ENCODE measurements around the gene SCUBE2.

Gene SCUBE2

DNA sequence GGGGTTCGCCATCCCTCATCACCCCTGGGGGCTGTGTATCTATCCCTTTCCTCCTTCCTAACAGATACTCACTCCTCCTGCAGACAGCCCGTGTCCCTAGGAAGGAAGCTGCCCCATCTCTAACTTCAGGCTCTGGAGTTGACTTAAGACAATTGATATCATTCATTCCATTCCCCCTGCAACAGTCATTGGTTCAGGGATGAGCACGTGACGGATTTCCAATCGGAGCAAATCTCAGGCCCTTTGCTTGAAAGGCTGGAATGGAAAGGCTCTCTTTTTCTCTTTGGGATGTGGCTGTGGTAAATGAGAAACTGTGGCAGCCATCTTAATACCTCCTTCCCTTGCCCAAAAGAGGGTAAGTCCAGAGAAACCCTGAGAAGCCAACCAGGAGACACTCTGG lies 5.0 kb upstream of the SCUBE2 start:
- no peak overlapping the region for H3K27ac ChIP-seq
- no peak overlapping the region for H3K4me3 ChIP-seq
- no peak for DNase-seq (ENCODE audit: low read depth, low spot score)
- no peak overlapping the region for H3K9ac ChIP-seq (ENCODE audit: insufficient read length)
- H3K36me3 ChIP-seq (ENCODE audit: insufficient read depth, low read length), result no peaks in the 10 kb centered on the region
- TF ChIP-seq POLR2AphosphoS5 (IDR thresholded peaks at IDR 0.05; ENCODE audit: borderline replicate concordance, low read depth, low read length) (no peak), FOXP2 (optimal IDR thresholded peaks at IDR 0.05; ENCODE audit: control extremely low read depth, extremely low read length, insufficient read depth) (no peak), EZH2 (IDR thresholded peaks at IDR 0.05) (no peak)
- no peaks in the 10 kb centered on the region for H3K9me3 ChIP-seq (ENCODE audit: low read depth, low read length)

DNA sequence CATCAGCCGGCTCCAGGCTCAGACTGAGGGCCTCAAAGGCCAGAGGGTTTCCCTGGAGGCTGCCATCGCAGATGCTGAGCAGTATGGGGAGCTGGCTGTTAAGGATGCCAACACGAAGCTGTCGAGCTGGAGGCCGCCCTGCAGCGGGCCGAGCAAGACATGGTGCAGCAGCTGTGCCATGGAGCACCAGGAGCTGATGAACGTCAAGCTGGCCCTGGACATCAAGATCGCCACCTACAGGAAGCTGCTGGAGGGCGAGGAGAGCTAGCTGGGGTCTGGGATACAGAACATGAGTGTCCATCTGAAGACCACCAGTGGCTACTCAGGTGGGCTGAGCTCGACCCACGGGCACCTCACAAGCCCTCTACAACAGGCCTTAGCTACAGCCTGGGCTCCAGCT lies 4.0 kb upstream of the SCUBE2 start:
- DNase-seq (ENCODE audit: low read depth, low spot score), result no peak
- Histone ChIP-seq H3K36me3 (ENCODE audit: insufficient read depth, low read length) (no peaks in the 10 kb centered on the region), H3K9me3 (ENCODE audit: low read depth, low read length) (no peaks in the 10 kb centered on the region), H3K27ac (no peak overlapping the region), H3K4me3 (no peak overlapping the region), H3K9ac (ENCODE audit: insufficient read length) (no peak overlapping the region)
- no peak for TF ChIP-seq FOXP2 (optimal IDR thresholded peaks at IDR 0.05; ENCODE audit: control extremely low read depth, extremely low read length, insufficient read depth)
- TF ChIP-seq EZH2 (IDR thresholded peaks at IDR 0.05), result no peak
- no peak for TF ChIP-seq POLR2AphosphoS5 (IDR thresholded peaks at IDR 0.05; ENCODE audit: borderline replicate concordance, low read depth, low read length)

- no peak overlapping the region for H3K27ac ChIP-seq
Observed at GRCh38 chr11:9094420-9094819, 3.0 kb upstream of the SCUBE2 start.

GRCh38 chr11:9092853-9093778 lies 1.7 kb upstream of the SCUBE2 start:
- Histone ChIP-seq H3K27ac (no peak overlapping the region), H3K4me3 (no peak overlapping the region), H3K9me3 (ENCODE audit: low read depth, low read length) (no peaks in the 10 kb centered on the region), H3K9ac (ENCODE audit: insufficient read length) (no peak overlapping the region), H3K36me3 (ENCODE audit: insufficient read depth, low read length) (no peaks in the 10 kb centered on the region)
- no peak for TF ChIP-seq FOXP2 (optimal IDR thresholded peaks at IDR 0.05; ENCODE audit: control extremely low read depth, extremely low read length, insufficient read depth)
- TF ChIP-seq EZH2 (IDR thresholded peaks at IDR 0.05), result no peak
- no peak for TF ChIP-seq POLR2AphosphoS5 (IDR thresholded peaks at IDR 0.05; ENCODE audit: borderline replicate concordance, low read depth, low read length)
- no peak for DNase-seq (ENCODE audit: low read depth, low spot score)

More at GRCh38 chr11:9094420-9094819, 3.0 kb upstream of the SCUBE2 start:
- DNase-seq (ENCODE audit: low read depth, low spot score), result no peak
- Histone ChIP-seq H3K9ac (ENCODE audit: insufficient read length) (no peak overlapping the region), H3K9me3 (ENCODE audit: low read depth, low read length) (no peaks in the 10 kb centered on the region), H3K36me3 (ENCODE audit: insufficient read depth, low read length) (no peaks in the 10 kb centered on the region), H3K4me3 (no peak overlapping the region)
- TF ChIP-seq POLR2AphosphoS5 (IDR thresholded peaks at IDR 0.05; ENCODE audit: borderline replicate concordance, low read depth, low read length) (no peak), EZH2 (IDR thresholded peaks at IDR 0.05) (no peak), FOXP2 (optimal IDR thresholded peaks at IDR 0.05; ENCODE audit: control extremely low read depth, extremely low read length, insufficient read depth) (no peak)

DNA sequence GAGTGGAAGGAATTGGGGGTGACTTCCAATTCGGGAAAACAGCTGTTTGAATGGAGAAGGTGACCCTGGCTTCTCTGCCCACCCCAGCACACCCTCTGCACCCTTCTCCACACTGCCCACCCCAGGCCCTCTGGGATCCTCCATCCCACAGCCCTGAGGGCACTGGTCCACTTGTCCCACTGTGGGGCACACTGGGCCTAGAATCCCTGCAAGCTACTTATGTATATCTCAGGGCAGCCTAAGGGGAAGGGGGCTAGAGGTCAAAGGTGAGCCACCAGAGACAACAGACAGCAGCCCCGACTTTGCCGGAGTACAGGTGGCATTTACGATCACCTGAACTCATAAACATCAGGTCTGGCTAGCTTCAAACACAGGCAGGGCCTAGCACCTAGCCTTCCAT lies 673 bp upstream of the SCUBE2 start:
- Histone ChIP-seq H3K4me3 (no peak overlapping the region), H3K9ac (ENCODE audit: insufficient read length) (no peak overlapping the region), H3K27ac (no peak overlapping the region), H3K9me3 (ENCODE audit: low read depth, low read length) (no peaks in the 10 kb centered on the region), H3K36me3 (ENCODE audit: insufficient read depth, low read length) (no peaks in the 10 kb centered on the region)
- no peak for DNase-seq (ENCODE audit: low read depth, low spot score)
- TF ChIP-seq FOXP2 (optimal IDR thresholded peaks at IDR 0.05; ENCODE audit: control extremely low read depth, extremely low read length, insufficient read depth) (no peak), POLR2AphosphoS5 (IDR thresholded peaks at IDR 0.05; ENCODE audit: borderline replicate concordance, low read depth, low read length) (no peak), EZH2 (IDR thresholded peaks at IDR 0.05) (no peak)

DNA sequence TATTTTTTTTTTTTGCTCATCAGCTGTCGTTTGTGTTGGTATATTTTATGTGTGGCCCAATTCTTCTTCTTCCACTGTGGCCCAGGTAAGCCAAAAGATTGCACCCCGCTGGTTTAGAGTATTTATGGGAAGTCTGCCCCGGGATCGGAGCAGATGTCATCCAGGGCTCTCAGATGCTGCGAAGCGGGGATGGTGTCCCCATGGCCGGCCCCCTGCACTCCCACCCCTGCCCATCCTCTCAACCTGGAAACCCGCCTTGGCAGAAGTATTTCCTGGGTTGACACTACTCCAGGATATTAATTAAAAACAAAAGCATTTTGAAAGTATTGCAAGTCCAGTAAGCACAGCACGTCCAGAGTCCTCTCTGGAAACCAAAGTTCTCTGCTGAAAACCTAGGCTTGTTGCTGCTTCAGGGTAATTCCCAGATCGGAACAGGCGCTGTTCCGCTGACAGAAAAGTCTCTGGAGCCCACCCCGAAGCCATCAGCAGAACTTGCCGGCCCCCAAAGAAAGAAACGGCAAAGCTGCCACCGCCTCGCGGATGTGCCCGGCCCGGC lies 833 bp downstream of the SCUBE2 start:
- no peak overlapping the region for H3K27ac ChIP-seq
- H3K9ac ChIP-seq (ENCODE audit: insufficient read length), result no peak overlapping the region
- H3K9me3 ChIP-seq (ENCODE audit: low read depth, low read length), result no peaks in the 10 kb centered on the region
- DNase-seq (ENCODE audit: low read depth, low spot score), result no peak
- H3K36me3 ChIP-seq (ENCODE audit: insufficient read depth, low read length), result no peaks in the 10 kb centered on the region
- no peak for TF ChIP-seq FOXP2 (optimal IDR thresholded peaks at IDR 0.05; ENCODE audit: control extremely low read depth, extremely low read length, insufficient read depth)
- H3K4me3 ChIP-seq, result no peak overlapping the region

DNA sequence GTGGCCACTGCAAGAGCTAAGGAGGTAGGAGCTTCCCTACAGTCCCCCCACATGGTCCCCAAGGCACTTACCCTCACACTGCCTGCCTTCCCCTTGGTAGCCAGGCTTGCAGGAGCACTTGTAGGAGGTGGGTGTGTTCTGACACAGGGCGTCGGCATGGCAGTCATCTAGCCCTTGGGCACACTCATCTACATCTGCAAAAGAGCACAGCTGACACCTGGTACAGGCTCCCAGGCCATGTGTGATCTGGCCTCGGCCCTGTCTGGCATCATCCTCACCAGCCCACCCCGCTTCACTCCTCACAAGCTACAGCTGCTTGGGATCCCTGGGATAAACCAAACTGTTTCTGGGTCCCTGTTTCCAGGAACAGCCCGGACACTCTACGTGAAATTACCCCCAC lies 1.8 kb downstream of the SCUBE2 start:
- DNase-seq (ENCODE audit: low read depth, low spot score), result no peak
- H3K4me3 ChIP-seq, result no peak overlapping the region
- no peaks in the 10 kb centered on the region for H3K9me3 ChIP-seq (ENCODE audit: low read depth, low read length)
- TF ChIP-seq POLR2AphosphoS5 (IDR thresholded peaks at IDR 0.05; ENCODE audit: borderline replicate concordance, low read depth, low read length), result no peak
- TF ChIP-seq EZH2 (IDR thresholded peaks at IDR 0.05), result no peak
- TF ChIP-seq FOXP2 (optimal IDR thresholded peaks at IDR 0.05; ENCODE audit: control extremely low read depth, extremely low read length, insufficient read depth), result no peak
- no peak overlapping the region for H3K9ac ChIP-seq (ENCODE audit: insufficient read length)
- no peak overlapping the region for H3K27ac ChIP-seq
- no peaks in the 10 kb centered on the region for H3K36me3 ChIP-seq (ENCODE audit: insufficient read depth, low read length)

GRCh38 chr11:9089061-9089460 lies 2.3 kb downstream of the SCUBE2 start:
- TF ChIP-seq EZH2 (IDR thresholded peaks at IDR 0.05), result no peak
- no peaks in the 10 kb centered on the region for H3K36me3 ChIP-seq (ENCODE audit: insufficient read depth, low read length)
- no peak overlapping the region for H3K4me3 ChIP-seq
- no peaks in the 10 kb centered on the region for H3K9me3 ChIP-seq (ENCODE audit: low read depth, low read length)
- no peak overlapping the region for H3K9ac ChIP-seq (ENCODE audit: insufficient read length)
- H3K27ac ChIP-seq, result no peak overlapping the region
- no peak for DNase-seq (ENCODE audit: low read depth, low spot score)

- Histone ChIP-seq H3K4me3 (no peak overlapping the region), H3K9ac (ENCODE audit: insufficient read length) (no peak overlapping the region), H3K9me3 (ENCODE audit: low read depth, low read length) (no peaks in the 10 kb centered on the region), H3K27ac (no peak overlapping the region), H3K36me3 (ENCODE audit: insufficient read depth, low read length) (no peaks in the 10 kb centered on the region)
- TF ChIP-seq EZH2 (IDR thresholded peaks at IDR 0.05) (no peak), FOXP2 (optimal IDR thresholded peaks at IDR 0.05; ENCODE audit: control extremely low read depth, extremely low read length, insufficient read depth) (no peak), POLR2AphosphoS5 (IDR thresholded peaks at IDR 0.05; ENCODE audit: borderline replicate concordance, low read depth, low read length) (no peak)
- no peak for DNase-seq (ENCODE audit: low read depth, low spot score)
Observed at GRCh38 chr11:9082575-9082974, 8.8 kb downstream of the SCUBE2 start.

Measured in SK-N-MC (cell line).